GM08714 (cell line): ENCODE measurements around the gene PCLO.

Experiments used
- H3K4me3 ChIP-seq: fragments of 200-500 bp; sonication (Bioruptor generic); 2 replicates; pipeline ENCODE4 v1.5.1; 2014; ENCODE audit warnings: mild to moderate bottlenecking, low read length, inconsistent platforms
- ZNF274 ChIP-seq: IDR thresholded peaks from 2 replicates; pipeline ENCODE4 v1.6.1; 2012; ENCODE audit warnings: mild to moderate bottlenecking, low read depth, low read length

PCLO gene

GRCh38 chr7:82998436-82998835 is 164.2 kb downstream of the PCLO start:
- no peak overlapping the region for H3K4me3 ChIP-seq
- no peak for TF ChIP-seq ZNF274

GRCh38 chr7:82985144-82985802 is 177.4 kb downstream of the PCLO start:
- H3K4me3 ChIP-seq = no peak overlapping the region
- no peak for TF ChIP-seq ZNF274

GRCh38 chr7:82980130-82980788 is 182.4 kb downstream of the PCLO start:
- TF ChIP-seq ZNF274 = no peak

GRCh38 chr7:82975811-82976468 is 186.7 kb downstream of the PCLO start:
- H3K4me3 ChIP-seq = no peak overlapping the region
- TF ChIP-seq ZNF274 = no peak

More at GRCh38 chr7:82980130-82980788, 182.4 kb downstream of the PCLO start:
- H3K4me3 ChIP-seq = no peak overlapping the region

GRCh38 chr7:82972135-82972534 is 190.5 kb downstream of the PCLO start:
- TF ChIP-seq ZNF274 = no peak
- H3K4me3 ChIP-seq = no peak overlapping the region

- TF ChIP-seq ZNF274 = no peak
- no peak overlapping the region for H3K4me3 ChIP-seq
These were observed 197.3 kb downstream of the PCLO start for GRCh38 chr7:82965088-82966036.

GRCh38 chr7:82964150-82964882 is 198.4 kb downstream of the PCLO start:
- TF ChIP-seq ZNF274 = no peak
- no peak overlapping the region for H3K4me3 ChIP-seq

GRCh38 chr7:82961240-82961639 is 201.4 kb downstream of the PCLO start:
- TF ChIP-seq ZNF274 = no peak
- no peak overlapping the region for H3K4me3 ChIP-seq

GRCh38 chr7:82959528-82959927 is 203.2 kb downstream of the PCLO start:
- H3K4me3 ChIP-seq = no peak overlapping the region
- TF ChIP-seq ZNF274 = no peak

GRCh38 chr7:82957521-82957920 is 205.2 kb downstream of the PCLO start:
- TF ChIP-seq ZNF274 = no peak
- no peak overlapping the region for H3K4me3 ChIP-seq

GRCh38 chr7:82953324-82954027 is 209.2 kb downstream of the PCLO start:
- TF ChIP-seq ZNF274 = no peak
- no peak overlapping the region for H3K4me3 ChIP-seq

GRCh38 chr7:82950436-82950835 is 212.2 kb downstream of the PCLO start:
- no peak for TF ChIP-seq ZNF274
- H3K4me3 ChIP-seq = no peak overlapping the region

GRCh38 chr7:82945480-82945879 is 217.2 kb downstream of the PCLO start:
- TF ChIP-seq ZNF274 = no peak

More at GRCh38 chr7:82945480-82945879, 217.2 kb downstream of the PCLO start:
- H3K4me3 ChIP-seq = no peak overlapping the region
